ENCODE measurements around the gene ABCB8.
A peak's percentile ranks its signal among the peaks of the same experiment; 100 is the strongest.

The ABCB8 gene

GRCh38 chr7:151058781-151059366, 30.6 kb downstream of the ABCB8 start:
- peak overlapping the region; percentile 55; the same call in 1 of the 2 replicates for H3K4me3 ChIP-seq (ENCODE audit: low read length)
- TF ChIP-seq ZNF274 (IDR thresholded peaks at IDR 0.05; ENCODE audit: low read depth, low read length): no peak

GRCh38 chr7:151059367-151060112, 31.3 kb downstream of the ABCB8 start, which contains the start of gene SLC4A2:
TSS of gene SLC4A2 (plus strand) at chr7:151059589. CDS start at chr7:151061988, 2,399 bp downstream.
- no peak for TF ChIP-seq ZNF274 (IDR thresholded peaks at IDR 0.05; ENCODE audit: low read depth, low read length)
- H3K4me3 ChIP-seq (ENCODE audit: low read length): peak within 1 kb of the TSS; percentile 86

- no peak for TF ChIP-seq ZNF274 (IDR thresholded peaks at IDR 0.05; ENCODE audit: low read depth, low read length)
Measured at GRCh38 chr7:151060113-151060415, 31.8 kb downstream of the ABCB8 start.

GRCh38 chr7:151060416-151061212, 32.4 kb downstream of the ABCB8 start:
- peak overlapping the region; percentile 86 for H3K4me3 ChIP-seq (ENCODE audit: low read length)
- no peak for TF ChIP-seq ZNF274 (IDR thresholded peaks at IDR 0.05; ENCODE audit: low read depth, low read length)

More at GRCh38 chr7:151060113-151060415, 31.8 kb downstream of the ABCB8 start:
- peak overlapping the region; percentile 86 for H3K4me3 ChIP-seq (ENCODE audit: low read length)

- no peak overlapping the region for H3K4me3 ChIP-seq (ENCODE audit: low read length)
Measured at GRCh38 chr7:151061213-151062110, 33.2 kb downstream of the ABCB8 start.

GRCh38 chr7:151062111-151062398, 33.8 kb downstream of the ABCB8 start:
- H3K4me3 ChIP-seq (ENCODE audit: low read length): no peak overlapping the region
- TF ChIP-seq ZNF274 (IDR thresholded peaks at IDR 0.05; ENCODE audit: low read depth, low read length): no peak

More at GRCh38 chr7:151061213-151062110, 33.2 kb downstream of the ABCB8 start:
- TF ChIP-seq ZNF274 (IDR thresholded peaks at IDR 0.05; ENCODE audit: low read depth, low read length): no peak

- H3K4me3 ChIP-seq (ENCODE audit: low read length): no peak overlapping the region
- TF ChIP-seq ZNF274 (IDR thresholded peaks at IDR 0.05; ENCODE audit: low read depth, low read length): no peak
Measured at GRCh38 chr7:151062399-151063211, 34.4 kb downstream of the ABCB8 start.

GRCh38 chr7:151063212-151063561, 34.9 kb downstream of the ABCB8 start:
- TF ChIP-seq ZNF274 (IDR thresholded peaks at IDR 0.05; ENCODE audit: low read depth, low read length): no peak
- H3K4me3 ChIP-seq (ENCODE audit: low read length): no peak overlapping the region

- H3K4me3 ChIP-seq (ENCODE audit: low read length): no peak overlapping the region
- no peak for TF ChIP-seq ZNF274 (IDR thresholded peaks at IDR 0.05; ENCODE audit: low read depth, low read length)
Measured at GRCh38 chr7:151064454-151064853, 36.2 kb downstream of the ABCB8 start.

GRCh38 chr7:151064993-151065392, 36.7 kb downstream of the ABCB8 start:
- H3K4me3 ChIP-seq (ENCODE audit: low read length): no peak overlapping the region
- TF ChIP-seq ZNF274 (IDR thresholded peaks at IDR 0.05; ENCODE audit: low read depth, low read length): no peak

- TF ChIP-seq ZNF274 (IDR thresholded peaks at IDR 0.05; ENCODE audit: low read depth, low read length): no peak
- no peak overlapping the region for H3K4me3 ChIP-seq (ENCODE audit: low read length)
Measured at GRCh38 chr7:151065516-151065915, 37.3 kb downstream of the ABCB8 start.

- TF ChIP-seq ZNF274 (IDR thresholded peaks at IDR 0.05; ENCODE audit: low read depth, low read length): no peak
- no peak overlapping the region for H3K4me3 ChIP-seq (ENCODE audit: low read length)
Measured at GRCh38 chr7:151066273-151066974, 38.2 kb downstream of the ABCB8 start.
